ENCODE data around the gene MMAB. TPM values are rescaled to one million over a fixed set of nuclear protein-coding genes. Genes with fewer than 3 reads are reported as not detected.

The MMAB gene
- total and polyA plus RNA-seq, 4 donors = 47.1 to 101 (median 77.1) TPM

DNA sequence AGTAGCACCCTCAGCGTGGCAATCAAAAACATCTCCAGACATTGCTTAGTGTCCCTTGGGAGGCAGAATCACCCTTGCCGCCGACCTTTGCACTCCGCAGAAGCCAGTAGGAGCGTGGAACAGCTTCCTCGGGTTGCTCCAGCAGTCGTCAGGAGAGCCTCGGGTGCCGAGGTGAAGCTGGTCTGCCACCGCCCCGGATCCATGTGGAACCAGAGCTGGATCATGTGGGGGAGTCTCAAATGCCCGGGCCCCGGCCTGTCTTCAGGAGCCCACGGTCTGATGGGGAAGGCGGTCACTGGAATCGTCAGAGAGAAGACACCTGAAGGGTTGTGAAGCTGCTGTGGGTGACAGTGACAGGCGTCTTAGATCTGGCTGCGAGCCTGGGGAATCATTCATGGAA is 14.6 kb upstream of the MMAB start (continued):
- TF ChIP-seq, protein P1, sequence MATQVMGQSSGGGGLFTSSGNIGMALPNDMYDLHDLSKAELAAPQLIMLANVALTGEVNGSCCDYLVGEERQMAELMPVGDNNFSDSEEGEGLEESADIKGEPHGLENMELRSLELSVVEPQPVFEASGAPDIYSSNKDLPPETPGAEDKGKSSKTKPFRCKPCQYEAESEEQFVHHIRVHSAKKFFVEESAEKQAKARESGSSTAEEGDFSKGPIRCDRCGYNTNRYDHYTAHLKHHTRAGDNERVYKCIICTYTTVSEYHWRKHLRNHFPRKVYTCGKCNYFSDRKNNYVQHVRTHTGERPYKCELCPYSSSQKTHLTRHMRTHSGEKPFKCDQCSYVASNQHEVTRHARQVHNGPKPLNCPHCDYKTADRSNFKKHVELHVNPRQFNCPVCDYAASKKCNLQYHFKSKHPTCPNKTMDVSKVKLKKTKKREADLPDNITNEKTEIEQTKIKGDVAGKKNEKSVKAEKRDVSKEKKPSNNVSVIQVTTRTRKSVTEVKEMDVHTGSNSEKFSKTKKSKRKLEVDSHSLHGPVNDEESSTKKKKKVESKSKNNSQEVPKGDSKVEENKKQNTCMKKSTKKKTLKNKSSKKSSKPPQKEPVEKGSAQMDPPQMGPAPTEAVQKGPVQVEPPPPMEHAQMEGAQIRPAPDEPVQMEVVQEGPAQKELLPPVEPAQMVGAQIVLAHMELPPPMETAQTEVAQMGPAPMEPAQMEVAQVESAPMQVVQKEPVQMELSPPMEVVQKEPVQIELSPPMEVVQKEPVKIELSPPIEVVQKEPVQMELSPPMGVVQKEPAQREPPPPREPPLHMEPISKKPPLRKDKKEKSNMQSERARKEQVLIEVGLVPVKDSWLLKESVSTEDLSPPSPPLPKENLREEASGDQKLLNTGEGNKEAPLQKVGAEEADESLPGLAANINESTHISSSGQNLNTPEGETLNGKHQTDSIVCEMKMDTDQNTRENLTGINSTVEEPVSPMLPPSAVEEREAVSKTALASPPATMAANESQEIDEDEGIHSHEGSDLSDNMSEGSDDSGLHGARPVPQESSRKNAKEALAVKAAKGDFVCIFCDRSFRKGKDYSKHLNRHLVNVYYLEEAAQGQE (IDR thresholded peaks at IDR 0.05) = no peak
- TF ChIP-seq JUND (IDR thresholded peaks at IDR 0.05) (no peak), NR2F2 (IDR thresholded peaks at IDR 0.05) (no peak)

DNA sequence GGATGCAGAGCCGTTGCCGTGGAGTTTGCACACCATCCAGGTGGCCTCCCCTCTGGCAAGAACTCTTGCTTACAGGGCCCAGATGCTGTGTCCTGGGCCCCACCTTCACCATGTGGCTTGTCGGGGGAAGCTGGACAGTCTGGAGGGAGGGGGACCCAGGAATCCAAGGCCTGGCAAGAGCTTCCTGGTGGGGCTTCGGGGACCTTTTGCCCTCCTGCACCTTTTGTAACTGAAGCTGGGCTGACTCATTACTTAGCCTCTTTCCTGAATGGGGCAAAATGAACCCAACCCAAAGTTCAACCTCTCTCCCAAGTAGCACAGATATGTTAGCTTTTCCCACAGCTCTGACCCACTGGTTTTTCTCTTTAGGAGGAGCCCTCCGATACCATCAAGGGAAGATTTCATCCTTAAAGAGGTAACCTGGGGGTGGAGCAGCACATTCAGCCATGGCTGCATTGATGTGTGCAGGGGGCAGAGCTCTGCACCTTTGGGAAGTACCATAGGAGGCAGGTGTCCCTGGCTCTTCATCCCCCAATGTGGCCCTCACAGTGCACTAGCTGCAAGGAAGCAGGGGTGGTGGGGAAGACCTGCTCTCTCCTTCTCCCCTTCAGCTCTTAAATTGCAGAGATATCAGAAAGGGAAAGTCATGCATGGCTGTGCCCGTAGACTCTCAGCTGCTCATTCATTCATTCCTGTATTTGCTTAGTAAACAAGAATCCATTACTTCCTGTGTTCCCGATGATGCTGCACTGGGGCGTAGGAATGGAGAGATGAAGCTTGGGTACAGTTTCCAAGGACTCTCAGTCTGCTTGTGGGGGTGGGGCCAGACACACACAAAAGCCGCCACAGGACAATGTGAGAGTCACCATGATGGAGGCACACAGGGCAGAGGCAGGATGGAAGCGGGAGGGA is 13.3 kb upstream of the MMAB start:
- no peak for DNase-seq (ENCODE audit: low spot score)
- no peak overlapping the region for H3K4me3 ChIP-seq (ENCODE audit: low read depth in 1 of 3, low read length in 3 of 3)
- no peak overlapping the region for H3K27ac ChIP-seq (ENCODE audit: low read depth in 1 of 2, low read length in 2 of 2)
- TF ChIP-seq, protein P1 (IDR thresholded peaks at IDR 0.05) = no peak
- TF ChIP-seq EGR1 (IDR thresholded peaks at IDR 0.05; ENCODE audit: low read depth in 2 of 2) = no peak
- TF ChIP-seq JUND (IDR thresholded peaks at IDR 0.05) = no peak
- TF ChIP-seq RAD21 (IDR thresholded peaks at IDR 0.05) = no peak
- TF ChIP-seq YY1 (IDR thresholded peaks at IDR 0.05) = no peak
- no peak for TF ChIP-seq FOXA1 (IDR thresholded peaks at IDR 0.05)
- TF ChIP-seq HNF4A (conservative IDR thresholded peaks at IDR 0.05) = no peak
- TF ChIP-seq TAF1 (conservative IDR thresholded peaks at IDR 0.05) = no peak
- no peak for TF ChIP-seq FOXA2 (IDR thresholded peaks at IDR 0.05)
- no peak for TF ChIP-seq GABPA (IDR thresholded peaks at IDR 0.05 in 1 of 2, conservative IDR thresholded peaks at IDR 0.05 in 1 of 2)
- no peak for TF ChIP-seq ATF3 (IDR thresholded peaks at IDR 0.05)
- no peak for TF ChIP-seq RXRA (IDR thresholded peaks at IDR 0.05)
- H3K27me3 ChIP-seq (ENCODE audit: control insufficient read depth in 4 of 4, insufficient read depth in 4 of 4, low read length in 3 of 4) = no peaks in the 10 kb centered on the region
- peaks cover 11 to 18% (median 13%) of the 10 kb centered on the region in 4 donors for H3K36me3 ChIP-seq (ENCODE audit: control insufficient read depth in 4 of 4, insufficient read depth in 3 of 4, low read depth in 1 of 4, low read length in 3 of 4)
- no peaks in the 10 kb centered on the region for H3K9me3 ChIP-seq (ENCODE audit: control insufficient read depth in 4 of 4, low read length in 3 of 4)
- WGBS = 90% methylated on average over 10 of the region's 10 CpGs
- no peak overlapping the region for H3K9ac ChIP-seq (ENCODE audit: low read depth in 1 of 2, low read length in 2 of 2)
- H3K4me1 ChIP-seq (ENCODE audit: control insufficient read depth in 4 of 4, insufficient read depth in 4 of 4, low read length in 3 of 4) = peaks cover 7 to 51% (median 32%) of the 10 kb centered on the region in 4 donors
